ENCODE data around the gene ZAR1L.
A peak's percentile ranks its signal among the peaks of the same experiment; 100 is the strongest.

Gene ZAR1L

DNA sequence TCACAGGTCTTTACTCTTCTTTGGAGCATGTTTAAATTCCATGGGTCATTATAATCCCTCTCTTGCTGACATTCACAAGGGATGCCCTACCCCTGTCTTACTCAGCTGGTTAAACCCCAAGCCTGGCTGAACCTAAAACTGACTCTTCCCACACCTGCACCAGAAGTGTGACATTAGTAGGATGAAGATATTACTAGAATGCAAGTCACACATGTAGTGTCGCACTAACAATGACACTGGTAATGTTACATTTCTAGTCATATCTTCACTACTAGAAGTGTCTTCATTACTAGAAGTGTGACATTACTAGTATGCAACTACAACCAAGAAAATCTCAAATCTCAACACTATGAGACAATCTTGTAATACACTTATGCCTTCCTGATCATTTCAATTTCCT is 14.2 kb downstream of the ZAR1L start:
- no peak for DNase-seq

DNA sequence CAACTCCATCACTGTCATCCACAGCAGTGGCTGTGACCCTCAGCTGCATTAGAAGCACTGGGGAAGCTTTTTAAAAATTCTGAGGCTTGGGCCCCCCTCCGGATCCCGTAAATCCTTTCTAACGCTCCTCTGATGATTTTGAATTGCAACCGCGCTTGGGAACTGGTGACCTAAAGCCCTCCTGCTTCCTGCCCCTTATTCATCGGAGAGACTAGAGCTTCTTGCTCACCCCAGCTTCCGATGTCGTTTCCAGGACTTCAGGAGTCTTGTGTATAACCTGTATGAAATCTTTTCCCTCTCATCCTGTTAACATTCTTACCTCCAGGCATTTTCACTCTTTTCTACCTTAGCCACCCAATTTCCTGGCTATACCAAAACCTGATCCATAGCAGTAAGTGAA is 14.8 kb downstream of the ZAR1L start:
- no peak for DNase-seq

DNA sequence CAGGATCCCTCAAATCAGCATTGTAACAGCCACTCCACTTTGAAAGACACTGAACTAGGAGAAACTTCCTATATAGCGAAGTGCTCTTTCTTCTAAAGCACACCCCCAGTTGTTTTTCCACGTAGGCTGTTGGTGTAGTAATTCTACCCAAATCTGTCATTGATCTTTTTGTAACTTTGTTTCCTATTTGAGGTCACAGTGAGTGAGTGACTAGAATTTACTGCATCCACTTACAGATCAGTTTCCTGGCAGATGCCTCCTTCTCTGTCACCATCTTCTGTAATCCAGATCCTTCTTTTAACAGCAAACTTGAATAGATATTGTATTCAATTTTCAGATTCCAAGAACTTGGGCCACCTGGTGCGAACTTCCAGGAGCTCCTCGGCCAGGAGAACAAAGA is 15.3 kb downstream of the ZAR1L start:
- DNase-seq: no peak

DNA sequence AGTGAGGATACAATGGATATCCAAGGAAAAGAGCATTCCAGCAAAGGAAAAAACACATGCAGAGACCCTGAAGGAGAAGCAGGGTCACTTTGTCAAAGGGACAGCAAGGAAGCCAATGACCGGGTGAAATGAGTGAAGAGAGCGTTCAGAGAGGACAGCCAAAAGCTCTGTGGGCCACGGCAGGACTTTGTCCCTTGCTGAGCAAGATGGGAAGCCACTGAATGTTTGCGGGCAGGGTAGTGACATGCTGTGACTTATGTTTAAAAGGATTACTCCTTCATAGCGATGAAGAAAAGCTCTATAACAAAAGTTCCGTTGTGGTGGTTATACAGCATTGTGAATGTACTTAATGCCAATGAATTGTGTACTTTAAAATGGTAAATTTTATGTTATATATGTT is 16.5 kb downstream of the ZAR1L start:
- DNase-seq: no peak

DNA sequence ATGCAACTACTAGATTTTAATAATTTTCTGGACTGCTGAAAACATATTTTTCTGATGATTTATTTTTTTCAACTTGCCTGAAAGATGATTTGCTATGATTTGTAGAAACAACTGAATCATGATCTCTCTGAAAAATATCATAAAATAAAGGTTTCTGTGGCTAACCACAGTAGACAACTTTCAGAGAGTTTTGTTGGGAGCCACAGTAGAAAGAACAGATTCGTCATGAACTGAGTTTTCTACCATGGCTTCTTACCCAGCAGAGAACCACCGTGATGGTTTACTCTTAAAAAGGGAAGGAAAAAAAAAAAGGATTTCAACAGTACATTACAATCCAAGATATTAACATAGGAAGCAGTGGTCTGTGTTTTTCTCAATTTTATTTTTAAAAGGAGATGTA is 18.0 kb downstream of the ZAR1L start:
- no peak for DNase-seq

DNA sequence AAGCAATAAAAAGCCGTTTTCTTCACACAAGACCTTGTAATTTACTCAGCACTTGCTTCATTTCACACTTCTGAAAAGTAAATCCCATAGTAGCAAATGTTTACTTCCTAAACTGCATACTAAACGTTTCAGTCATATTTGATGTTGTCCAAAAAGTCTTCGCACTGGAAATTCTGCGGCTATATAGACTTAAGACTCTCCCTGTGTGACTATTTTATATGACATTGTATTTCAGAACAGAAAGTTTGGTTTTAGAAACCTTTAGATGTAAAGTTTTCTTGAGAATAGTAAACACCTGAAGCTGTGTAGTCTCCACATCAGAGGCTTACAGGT is 29.6 kb downstream of the ZAR1L start:
- no peak for DNase-seq

DNA sequence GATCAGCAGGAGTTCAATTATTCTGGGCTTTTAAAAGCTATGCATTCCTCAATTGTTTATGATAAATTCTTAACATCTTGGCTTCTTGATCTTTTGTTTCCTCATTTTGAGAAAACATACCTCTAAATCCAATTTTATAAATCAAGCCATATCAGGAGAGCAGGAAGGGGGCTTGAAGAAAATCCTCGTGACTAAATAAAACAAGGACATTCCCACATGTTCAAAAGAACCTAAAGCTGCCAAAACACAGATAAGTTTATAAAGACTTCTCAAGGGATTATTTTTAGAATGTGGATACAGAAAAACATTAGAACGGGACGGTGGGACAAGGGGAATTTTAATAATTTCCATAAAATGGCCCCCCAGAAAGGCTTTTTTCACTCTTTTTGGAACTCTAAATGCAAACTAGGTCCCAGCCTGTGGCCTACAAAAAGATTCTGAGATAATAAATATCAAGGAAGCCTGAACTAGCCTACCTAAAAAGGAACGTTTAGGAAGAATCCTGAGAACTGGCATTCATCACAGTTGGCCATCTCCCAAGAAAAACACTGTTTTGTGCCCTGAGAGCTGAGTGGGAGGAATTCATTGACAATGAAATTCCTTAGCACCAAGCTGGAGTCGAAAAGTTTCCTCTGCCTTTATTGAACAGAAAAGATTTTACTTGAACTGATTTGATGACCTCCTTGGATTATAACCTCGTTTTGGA is 30.1 kb downstream of the ZAR1L start:
- DNase-seq: no peak

DNA sequence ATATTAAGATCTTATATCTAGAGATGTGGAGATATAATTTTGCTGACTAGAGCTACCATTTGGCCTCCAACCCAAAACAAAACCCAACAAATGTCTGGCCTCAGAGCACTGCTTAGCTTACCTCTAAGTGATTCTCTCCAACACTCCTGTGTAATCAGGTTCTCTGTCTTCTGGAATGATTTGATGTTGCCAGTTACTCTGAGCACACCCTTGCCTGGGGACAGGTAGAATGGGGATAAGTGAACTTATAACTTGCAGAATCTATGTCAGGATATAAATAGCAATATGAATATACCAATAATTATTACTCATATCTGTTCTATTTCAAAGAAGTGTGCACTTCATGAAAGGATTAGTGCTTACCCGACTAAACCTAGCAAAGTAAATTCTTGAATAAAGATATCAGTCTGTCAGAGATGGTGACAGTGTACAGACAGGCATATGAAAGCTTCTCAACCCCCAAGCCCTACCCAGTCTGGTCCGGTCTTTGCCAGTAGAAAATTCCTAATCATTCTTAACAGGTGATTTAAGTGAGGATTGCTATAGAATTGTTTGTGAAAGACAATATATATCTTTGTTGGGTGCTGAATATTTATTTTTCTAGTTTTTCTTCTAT is 33.0 kb downstream of the ZAR1L start:
- DNase-seq: no peak

DNA sequence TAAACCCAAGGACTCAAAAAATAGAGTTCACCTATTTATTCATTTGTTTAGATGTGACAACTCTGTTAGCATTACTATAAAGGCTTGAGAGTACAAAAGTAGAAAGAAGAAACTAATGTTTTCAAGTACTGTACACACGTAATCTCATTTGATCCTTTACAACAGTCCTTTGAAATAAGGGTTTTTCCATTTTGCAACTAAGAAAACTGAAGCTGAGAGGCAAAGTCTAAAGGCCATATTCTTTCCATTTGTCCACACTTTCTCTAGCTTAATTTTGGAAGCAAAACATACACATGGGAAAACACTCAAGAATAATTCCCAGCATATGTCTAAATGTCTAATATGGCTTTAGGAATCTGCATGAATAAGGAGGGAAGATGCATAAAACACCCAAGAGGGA is 34.1 kb downstream of the ZAR1L start:
- no peak for DNase-seq

DNA sequence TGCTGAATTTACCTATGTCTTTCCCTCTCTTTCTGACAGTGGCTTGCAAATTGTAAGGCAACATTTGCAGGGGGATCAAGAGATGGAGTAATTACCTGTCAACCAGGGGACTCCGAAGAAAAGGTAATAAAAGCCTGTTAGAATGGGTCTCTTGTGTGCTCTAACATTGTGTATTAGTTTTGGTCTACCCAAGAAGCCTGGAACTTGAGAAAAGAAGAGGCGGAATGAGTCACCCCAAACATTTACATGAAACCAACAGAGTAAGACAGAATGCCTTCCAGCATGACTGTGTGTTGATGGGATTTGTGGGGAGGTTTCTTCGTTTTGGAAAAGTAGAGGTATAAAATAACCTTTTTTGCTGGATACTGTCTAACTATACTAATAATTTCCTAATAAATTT is 36.7 kb downstream of the ZAR1L start:
- no peak for DNase-seq

DNA sequence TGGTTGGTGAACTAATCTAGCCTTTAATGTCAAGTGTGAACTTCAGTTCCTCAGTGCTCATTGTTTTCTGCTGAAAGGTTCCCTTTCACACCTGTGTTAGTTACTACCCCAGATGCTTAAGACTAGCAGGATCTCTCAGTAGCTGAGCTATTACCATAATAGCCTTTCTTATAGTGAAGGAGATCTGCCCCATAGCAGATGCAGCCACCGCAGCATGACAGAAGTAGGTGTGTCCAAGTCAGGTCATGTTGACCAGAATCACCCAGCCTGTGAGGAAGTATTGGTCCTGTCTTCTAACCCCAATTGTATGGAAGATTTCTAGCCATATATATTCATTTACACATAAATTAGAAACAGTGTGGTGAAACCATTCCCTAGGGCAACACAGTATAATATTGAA is 37.3 kb downstream of the ZAR1L start:
- no peak for DNase-seq

DNA sequence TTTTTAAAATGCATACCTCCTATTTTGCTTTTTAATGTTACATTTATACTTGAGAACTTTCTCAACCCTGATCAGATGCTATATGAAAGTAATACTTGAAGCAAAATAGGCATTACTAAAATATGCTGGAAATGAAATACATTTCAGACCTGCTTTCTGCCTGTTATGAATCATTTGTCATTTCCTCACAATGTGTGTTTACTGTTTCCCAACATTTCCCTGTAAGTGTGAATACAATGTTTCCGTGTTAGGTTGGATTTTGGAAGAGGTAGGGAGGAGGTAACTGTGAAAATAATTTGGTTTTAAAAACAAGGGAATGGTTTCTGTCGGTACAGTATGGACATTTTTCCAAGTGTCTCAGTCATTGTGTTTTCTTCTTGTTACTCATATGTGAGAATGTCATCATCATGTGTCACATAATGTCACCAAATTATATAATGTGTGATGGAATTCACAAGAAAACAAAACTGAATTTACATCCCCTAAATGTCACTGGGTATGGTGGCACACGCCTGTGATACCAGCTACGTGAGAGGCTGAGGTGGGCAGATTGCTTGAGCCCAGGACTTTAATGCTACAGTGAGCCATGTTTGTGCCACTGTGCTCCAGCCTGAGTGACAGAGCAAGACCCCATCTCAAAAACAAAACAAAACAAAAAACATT is 43.0 kb downstream of the ZAR1L start:
- no peak for DNase-seq

DNA sequence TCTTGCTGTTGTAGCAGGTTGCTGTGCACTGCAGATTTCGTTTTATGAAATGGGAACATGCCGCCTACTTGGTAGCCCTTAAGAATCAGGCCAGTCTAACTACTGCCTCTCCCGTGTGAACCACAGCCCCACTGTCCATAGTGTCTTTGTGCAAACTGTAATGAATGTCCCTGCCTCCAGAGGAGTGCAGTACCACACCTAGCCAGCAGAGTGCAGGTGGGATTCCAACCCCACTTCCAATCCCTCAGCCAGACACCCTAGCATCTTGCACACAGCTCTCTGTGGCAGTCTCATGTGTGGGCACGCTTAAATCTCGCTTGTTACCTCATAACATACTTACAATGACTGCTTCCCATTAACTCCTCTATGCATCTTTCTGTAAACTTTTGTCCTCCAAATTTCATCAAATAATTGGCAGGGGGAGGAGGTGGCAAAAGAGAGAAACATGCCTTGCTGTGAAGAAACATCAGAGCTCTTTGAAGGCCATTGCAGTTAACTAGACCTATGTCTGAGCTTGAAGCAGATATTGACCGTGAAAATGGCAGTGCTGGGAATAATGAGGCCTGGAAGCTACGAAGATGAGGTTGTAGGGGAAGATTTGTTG is 47.2 kb downstream of the ZAR1L start:
- peak; percentile 73 for DNase-seq

DNA sequence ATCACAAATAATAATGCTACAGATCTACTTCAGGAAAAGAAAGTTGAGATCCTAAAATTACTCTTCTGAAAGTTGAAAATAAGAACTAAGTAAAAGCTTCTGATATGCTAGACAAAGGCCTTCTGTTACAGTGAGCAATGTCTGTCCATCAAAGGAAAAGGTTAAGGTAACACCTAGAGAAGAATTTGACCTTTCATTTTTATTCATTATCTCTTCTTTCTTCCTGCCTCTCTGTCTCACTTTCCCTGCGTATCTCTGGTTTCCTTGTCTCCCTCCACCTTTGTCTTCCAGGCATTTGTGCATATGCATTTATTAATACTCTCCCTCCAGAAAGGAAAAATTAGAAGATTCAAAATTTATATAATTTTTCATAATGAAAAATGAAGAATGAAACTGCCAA is 49.0 kb downstream of the ZAR1L start:
- DNase-seq: no peak

DNA sequence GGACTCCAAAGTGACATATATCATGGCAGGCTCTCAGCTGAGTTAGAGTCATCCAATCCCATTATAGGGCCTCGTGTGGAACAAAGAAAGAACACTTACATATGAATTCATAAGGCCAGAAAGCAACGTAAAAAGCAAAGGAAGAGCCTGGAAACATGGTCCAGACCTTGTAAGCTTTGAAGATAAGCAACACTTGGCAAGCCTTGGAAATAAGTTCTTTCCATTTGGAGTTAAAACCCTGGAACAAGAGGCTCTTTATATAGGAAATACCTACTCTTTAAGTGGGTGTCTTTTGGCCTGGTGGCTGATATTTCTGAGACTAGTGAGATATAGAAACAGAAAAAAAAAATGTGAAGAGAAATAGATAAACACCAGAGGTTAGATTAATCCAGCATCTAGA is 49.4 kb downstream of the ZAR1L start:
- DNase-seq: no peak

DNA sequence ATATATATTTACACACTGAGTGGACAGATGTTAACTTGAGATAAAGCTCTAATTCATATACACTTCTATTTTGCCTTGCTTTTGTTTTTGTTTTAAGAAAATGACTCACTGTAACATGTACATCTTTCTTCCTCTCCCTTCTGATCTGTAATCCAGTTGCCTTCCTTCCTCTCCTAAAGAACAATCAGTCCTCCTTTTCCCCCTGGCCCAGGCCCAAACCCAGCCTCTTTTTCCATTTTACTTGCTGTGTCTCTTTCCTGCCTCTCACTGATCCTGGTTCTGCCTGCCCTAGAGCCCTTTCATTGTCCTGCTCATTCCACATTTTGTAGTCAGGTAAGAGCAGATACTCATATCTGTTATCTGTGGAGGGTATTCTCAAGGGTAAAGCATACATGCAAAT is 50.8 kb downstream of the ZAR1L start:
- DNase-seq: no peak

DNA sequence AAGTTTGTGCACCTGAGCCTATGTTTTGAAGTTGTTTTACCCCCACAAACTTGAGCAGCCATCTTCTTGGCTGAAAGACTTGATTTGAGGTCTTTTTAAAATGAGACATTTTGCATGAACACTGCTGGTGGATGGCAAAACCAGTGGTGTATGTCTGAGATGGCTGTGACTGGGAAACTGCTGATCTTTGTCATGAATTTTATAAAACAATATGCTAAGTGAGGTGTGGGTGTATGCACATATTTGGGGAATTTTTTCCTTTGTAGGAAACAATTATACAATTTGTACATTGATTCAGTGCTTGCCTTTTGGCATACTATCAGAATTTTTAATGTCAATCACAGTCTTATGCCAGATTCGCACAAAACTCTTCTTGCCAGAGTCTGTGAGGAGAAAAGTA is 52.5 kb downstream of the ZAR1L start:
- no peak for DNase-seq

DNA sequence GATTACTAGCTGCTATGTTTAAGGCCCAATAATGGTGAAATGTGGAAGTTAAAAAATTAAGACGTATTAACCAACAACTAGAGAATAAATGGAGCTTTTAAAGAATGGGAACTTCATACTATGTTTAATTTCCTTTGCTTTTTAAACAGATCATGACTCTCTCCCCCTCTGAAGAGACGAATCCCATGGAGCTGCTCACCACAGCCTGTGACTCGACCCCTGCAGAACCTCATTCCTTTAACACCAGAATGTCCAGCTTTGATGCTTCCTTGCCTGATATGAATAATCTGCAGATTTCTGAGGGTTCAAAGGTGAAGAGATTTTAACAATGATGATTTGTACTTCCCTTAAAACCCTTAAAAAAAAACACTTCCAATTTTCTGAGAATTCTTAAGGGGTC is 53.0 kb downstream of the ZAR1L start:
- DNase-seq: no peak

DNA sequence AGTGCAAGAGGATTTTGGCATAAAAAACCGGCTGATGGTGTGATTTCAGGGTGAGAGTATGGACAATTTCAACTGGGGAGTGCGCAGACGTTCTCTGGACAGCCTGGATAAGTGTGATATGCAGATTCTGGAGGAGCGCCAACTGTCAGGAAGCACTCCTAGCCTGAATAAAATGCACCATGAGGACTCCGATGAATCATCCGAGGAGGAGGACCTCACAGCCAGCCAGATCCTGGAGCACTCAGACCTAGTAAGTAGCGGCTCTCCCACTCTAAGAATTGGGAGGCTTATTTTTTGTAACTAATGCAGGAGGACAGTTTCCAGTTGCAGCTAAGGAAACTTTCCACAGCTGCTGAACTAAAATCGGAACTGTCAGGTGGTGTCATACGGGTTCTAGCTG is 53.6 kb downstream of the ZAR1L start:
- no peak for DNase-seq

DNA sequence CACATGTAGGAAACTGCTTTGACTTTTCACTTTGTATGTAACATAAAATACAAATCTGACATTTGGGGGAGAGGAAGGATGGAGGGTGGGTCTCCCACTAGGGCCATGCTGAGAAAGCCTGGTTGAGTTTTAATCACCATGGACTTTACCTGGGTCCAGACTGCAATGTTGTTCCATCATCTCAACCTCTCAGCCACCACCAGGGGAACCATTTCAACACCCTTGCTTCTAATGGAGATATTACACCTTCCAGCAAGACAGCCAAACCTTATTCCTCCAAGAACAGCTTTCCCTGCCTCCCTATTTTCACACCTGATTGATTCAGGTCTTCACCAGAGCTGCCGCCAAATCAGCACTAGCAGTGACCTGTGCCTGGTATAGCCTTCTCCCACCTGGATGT is 56.0 kb downstream of the ZAR1L start:
- DNase-seq: no peak

DNA sequence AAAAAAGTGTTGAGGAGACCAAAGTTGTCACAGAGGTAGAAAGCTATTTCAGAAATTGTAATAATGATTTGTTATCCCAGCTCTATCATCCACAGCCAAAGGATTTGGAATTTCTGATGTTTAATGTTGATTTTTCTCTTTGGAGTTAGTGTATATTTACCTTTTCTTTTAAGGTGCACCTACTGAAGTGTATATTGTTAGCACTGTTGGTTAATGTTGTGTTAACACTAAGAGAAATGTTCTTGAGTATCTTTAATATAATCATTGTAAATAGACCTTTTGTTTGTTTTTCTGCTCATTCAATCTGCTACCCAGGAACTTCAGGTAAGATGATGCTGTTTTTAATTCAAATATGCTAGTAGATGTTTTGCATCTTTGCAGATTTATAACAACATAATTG is 57.5 kb downstream of the ZAR1L start:
- no peak for DNase-seq

DNA sequence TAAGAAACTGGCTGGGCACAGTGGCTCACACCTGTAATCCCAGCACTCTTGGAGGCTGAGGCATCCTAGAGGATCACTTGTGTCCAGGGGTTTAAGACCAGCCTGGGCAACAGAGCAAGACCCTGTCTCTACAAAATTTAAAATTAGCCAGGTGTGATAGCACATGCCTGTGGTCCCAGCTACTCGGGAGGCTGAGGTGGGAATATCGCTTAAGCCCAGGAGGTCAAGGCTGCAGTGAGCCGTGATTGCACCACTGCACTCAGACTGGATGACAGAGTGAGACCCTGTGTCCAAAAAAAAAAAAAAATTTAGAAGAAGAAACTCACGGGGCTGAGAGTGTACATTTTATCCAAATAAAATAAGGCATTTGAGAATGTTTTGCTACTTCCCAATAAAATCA is 58.9 kb downstream of the ZAR1L start:
- no peak for DNase-seq

DNA sequence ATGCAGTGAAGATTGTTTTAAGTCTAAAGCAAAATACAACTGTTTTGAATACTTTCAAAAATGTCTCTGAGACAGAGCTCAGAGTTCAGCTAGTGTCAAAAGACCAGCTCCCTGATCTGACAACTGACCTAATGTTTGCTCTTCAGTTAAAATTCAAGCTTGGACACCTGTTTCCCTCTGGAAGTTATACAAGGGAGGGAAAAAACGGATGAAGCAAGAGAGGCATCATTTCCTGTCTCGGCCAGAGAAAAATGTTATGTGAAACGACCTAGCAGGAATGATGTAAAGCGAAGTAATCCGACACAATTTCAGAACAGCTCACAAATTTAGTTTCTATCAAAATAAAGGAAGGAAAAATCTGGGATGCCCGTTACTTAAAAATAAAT is 59.4 kb downstream of the ZAR1L start:
- DNase-seq: no peak

DNA sequence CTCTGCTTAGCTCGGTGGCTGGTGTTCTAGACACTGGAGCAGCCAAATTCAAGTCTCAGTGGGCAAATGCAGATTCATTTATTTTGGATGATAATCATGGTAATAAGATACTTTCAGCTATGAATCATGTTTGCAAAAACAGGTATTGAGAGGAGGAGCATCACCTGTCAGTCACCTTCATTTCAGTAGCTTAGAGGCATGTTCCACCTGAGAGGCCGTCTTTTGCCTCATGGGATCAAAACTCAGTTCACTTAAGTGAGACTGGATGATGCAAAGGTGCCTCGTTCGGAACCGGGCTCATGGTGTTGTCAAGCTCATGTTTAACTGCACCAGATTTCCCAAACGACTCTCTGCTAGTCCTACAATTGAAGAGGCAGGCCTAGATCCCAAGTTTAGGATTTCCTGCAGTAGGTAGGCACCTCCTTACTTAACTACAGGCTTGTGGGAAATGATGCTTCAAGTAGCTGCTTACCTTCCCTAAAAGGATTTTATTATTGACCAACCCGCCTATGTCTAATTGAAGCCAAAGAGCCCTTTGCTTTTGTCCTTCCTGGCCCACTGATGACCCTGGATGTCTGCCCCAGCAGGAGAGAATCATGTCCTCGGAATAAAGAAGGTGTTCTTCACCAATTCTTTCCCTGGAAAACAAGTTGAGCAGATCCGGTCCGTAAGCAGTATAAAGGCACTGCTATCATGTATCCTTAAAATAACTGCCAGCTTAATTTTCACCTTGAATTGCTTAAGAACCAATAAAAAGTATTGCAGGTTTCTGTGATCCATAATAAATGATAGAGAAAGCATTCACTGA is 60.0 kb downstream of the ZAR1L start:
- DNase-seq: no peak
